Measurements from ENCODE around the gene TSPYL6. TPM values are rescaled to one million over a fixed set of nuclear protein-coding genes. Genes with fewer than 3 reads are reported as not detected.
"Not testable (repeated sequence)": the region's sequence is repeated elsewhere in the genome, so short reads cannot be mapped to it uniquely, and the experiment has no call there.

The TSPYL6 gene
- not detected for total RNA-seq

DNA sequence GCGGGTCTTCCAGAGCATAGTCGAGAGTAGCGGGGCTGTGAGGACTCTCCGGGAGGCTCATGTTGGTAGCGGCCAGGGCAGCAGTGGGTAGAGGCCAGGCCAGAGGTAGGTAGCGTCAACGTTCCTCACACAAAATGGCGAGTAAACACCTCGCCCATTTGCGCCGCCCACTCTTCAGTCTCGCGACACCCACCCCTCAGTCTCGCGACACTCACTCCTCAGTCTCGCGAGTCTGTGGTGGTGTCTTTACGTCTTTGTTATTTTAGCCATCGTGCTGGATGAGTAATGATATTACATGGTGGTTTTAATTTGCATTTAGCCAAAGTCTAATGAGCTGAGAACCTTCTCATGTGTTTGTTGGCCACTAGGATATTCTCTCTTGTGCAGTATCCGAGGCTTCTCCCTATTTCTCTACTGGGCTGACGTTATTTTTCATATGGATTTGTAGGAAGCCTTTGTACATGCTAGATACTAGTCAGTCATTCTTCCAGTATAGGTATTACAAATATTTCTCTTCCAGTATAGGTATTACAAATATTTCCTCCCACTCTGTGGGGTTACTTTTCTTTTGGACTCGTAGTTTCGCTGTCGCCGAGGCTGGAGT is at the start of gene TSPYL6:
Gene TSPYL6 (minus strand): TSS at position 139 of the 604 bp plus-strand sequence. CDS start 78 bp downstream, at position 61.
- DNase-seq: no peak

DNA sequence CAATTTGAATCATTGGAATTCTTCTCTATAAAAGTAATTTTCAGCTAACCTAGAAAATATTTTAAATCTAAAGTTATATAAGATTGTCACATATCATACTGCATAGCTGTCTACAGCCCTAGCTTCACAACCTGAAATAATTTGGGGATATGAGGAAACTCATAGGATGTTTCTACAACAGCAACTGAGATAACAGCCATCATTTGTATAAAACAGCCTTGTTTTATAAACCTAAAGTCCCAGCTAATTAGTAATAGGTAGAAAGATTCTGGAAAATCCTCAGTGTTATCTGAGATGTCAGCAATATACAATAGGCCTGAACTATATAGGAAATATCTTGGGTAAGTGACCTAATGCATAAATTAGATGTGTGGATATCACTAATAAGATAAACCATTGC is 47.6 kb upstream of the TSPYL6 start:
- no peak for DNase-seq

DNA sequence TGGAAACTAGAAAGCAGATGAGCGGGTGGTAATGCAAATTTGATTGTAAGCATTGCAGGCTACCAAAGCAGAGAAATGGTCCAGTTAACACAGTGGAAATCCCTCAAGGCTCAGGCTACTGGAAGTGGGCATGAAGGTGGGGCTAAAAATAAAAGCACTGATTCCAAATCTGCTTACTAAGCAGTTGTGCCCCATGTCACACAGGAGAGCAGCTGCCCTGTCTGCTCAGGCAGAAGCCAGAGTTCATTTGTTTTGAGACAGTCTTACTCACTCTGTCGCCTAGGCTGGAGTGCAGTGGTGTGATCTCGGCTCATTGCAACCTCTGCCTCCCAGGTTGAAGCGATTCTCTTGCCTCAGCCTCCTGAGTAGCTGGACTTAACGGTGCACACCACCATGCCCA is 42.5 kb upstream of the TSPYL6 start:
- no peak for DNase-seq

DNA sequence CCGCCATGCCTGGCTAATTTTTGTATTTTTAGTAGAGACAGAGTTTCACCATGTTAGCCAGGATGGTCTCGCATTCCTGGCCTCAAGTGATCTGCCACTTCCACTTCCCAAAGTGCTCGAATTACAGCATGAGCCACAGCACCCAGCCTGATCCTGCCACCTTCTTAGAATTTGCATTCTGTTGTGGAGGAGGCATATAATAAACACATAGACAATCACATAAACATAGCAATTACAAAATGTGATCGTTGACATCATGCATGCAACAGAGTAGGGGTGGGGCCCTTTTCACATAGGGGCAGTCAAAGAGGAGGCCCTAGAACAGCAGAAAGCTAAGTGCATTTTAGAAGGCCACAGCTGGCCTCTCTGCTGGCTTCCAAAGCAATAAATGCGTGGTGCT is 39.9 kb upstream of the TSPYL6 start:
- DNase-seq: no peak

DNA sequence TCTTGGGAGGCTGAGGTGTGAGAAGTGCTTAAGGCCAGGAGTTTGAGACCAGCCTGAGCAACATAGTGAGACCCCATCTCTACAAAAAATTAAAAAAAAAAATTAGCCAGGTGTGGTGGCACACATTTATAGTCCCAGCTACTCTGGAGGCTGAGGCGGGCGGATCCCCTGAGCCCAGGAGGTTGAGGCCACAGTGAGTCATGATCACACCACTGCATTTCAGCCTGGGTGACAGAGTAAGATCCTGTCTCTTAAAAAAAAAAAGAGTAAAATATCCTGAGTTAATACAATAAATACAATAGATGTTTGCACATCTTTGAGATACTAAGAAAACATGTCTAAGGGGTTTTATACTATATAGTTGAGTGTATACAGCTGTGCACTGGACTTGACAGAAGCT is 38.6 kb upstream of the TSPYL6 start:
- not testable (repeated sequence) for DNase-seq

DNA sequence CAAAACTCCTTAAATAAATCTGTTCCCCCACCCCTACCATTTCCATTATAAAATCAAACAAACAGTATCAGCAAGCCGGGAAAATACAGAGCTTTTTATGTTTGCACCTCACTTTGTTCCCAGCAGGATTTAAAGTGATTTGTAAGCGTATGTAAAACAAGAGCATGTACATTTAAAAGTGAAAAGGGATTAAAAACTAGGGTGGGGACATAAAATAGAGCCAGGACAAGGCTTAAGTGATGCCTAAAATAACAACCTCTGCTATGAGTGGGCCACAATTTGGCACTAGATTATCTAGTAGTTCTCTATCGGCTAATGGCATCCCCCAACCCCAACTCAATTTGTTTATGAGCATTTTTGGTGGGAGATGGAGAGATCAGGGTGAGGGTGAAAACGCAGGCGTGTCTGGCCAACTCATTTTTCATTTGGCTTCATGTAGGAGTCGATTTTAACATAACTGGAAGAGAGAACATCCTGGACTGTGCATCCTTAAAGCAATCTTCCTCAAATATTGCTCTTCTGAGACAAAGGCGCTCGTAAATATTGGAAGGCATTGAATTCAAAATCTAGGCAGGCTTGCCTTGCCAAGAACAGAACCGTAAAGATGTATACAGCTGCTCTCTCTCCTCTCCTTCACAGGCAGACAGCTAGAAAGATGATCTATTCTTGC is 34.5 kb upstream of the TSPYL6 start:
- peak; percentile 47 for DNase-seq

DNA sequence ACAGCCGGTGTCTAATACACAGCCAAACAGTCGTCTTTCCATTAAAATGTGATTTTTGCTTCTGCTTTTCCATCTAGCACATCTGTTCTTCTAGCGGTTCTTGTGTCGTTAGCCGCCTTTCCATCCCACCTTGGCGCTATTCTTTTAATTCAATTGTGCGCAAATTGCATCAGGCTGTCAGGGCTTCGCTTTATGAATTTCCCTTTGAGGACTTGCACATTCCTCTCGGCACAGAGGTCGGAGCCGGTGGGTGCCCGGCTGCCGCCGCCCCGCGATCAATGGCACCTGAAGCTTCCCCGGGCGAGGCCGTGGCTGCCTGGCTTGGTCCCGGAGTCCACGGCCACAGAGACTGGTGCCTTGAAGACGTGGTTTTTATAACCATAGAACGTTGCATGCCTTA is 33.9 kb upstream of the TSPYL6 start:
- no peak for DNase-seq

DNA sequence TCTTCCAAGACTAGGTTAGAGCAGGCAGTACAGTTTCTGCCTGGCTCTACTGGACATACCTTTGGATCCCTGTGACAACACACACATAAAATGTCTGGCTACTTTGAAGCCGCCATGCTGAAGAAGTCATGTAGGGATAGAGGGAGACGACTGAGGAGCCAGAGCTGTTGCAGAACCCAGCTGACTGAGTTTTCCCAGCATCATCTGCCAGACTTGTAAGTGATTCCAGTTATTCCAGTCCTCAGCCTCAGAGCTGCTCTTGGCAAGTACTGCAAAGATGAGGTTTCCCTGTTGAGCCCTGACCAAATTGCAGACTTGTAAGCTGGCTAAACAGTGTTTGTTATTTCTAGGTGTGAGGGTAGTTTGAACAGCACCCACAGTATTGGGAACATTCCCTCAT is 31.5 kb upstream of the TSPYL6 start:
- DNase-seq: peak; percentile 20

DNA sequence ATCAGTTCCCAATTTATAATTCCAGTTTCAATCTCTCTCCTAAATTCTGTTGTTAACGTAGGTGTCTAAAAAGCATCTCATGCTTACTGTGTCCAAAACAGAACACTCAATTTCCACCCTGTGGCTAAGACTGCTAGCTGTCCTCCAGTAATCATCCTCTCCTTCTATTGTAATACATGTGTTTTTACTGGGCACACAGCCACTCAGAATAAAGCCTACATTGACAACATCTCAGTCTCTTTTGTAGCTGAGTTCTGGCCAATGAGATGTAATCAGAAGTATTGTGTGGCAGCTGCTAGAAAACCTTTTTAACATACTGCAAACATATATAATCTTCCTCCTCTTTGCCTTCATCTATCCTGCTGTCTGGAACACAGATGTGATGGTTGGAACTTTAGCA is 29.4 kb upstream of the TSPYL6 start:
- no peak for DNase-seq

DNA sequence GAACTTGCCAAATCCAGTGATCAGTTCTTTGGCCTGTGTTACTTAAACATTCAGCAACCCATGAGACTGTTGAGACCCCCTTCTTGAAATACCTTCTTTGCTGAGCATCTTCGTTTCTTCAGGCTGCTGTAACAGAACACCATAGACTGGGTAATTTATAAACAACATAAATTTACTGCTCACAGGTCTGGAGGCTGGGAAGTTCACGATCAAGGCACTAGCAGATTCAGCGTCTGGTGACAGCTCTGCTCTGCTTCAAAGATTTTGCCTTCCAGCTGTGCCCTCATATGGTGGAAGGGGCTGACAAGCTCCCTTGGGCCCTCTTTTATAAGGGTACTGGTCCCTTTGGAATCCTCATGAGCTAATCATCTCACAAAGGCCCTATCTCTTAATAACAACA is 28.8 kb upstream of the TSPYL6 start:
- no peak for DNase-seq

DNA sequence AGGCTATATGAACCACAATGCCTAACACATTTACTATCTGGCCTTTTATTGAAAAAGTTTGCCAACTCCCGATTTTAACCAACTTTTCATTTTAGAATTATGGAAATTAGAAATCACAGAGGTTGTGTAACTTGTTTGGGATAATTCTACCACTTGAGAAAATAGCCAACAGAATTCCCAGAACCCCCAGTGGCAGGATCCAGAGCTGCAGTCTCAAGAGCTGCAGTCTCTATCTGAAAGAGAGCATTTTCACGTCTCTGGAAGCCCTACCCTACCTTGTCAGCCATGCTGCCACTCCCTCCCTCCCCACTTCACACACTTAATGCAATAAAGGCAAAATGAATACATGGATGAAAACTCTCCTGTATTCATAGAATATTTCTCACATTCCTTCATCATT is 23.4 kb upstream of the TSPYL6 start:
- DNase-seq: no peak

DNA sequence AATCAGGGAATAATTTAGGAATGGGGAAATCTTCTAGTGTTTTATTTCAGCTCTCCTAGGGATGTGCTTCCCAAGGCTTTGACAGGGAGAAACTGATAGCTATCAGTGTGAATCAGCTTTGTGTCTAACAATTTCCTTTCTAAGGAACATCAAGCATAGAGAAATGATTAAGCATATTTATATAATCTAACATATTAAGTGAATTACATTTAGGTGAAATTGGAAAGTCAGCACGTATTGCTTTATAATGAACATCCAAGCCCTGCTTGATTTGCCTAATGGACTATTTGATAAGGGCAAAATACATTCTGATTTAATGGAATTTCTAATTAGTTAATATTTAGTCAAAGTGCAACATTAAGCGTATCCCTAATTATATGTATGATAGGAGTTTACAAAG is 19.5 kb upstream of the TSPYL6 start:
- DNase-seq: no peak

DNA sequence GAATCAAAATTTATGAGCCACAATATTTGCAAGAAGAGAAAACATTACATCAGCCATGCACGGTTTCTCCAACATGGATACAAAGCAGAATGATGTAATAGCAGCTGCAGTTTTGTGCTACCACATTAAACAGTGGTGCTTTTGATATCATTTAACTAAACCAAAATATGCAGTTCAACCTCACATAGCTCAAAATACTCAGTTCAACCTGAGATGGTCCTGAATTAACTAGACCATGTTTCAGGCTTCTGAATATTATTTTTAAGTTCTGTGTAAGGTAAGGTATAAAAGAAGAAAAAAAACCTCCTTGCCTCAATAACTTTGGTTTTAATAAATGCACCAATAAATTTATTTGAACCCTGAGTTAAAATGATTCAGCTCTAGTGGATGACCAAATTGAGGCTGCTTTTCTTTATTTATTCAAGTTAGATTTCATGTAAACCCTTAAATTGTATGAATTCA is 18.8 kb upstream of the TSPYL6 start:
- DNase-seq: peak; percentile 42

DNA sequence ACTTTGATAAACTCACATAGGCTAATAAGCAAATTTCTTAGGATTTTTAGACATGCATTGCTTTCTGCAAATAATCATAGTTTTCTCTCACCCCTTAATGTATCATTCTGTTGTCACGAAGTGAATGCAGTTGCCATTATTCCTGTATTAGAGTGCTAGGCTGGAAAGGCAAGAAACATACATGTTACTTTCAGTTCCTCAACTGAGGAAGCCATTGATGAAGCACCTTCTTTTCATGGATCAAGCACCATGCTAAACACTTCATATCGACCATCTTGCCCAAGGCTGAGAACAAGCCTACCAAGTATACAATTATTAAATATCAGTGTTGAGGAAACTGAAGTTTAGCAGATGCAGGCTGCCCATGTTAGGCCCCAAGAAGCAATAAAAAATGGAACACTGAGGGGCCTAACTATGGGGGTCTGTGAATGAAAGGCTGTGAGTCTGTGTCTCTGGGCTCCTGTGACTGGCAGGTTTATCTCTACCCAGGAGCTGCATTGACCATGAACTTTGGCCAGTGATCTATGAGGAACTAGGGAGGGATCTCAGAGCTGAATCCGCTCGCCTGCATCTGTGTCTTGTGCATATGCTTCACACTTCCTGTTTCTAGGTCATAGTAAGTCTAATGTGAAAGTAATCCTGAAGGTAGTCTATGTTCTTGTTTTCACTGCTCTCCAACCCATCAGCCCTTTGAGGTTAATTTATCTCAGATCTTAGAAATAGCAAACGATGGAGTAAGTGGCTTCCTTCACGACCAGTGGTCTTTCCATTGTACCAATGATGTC is 16.0 kb upstream of the TSPYL6 start:
- DNase-seq: no peak

DNA sequence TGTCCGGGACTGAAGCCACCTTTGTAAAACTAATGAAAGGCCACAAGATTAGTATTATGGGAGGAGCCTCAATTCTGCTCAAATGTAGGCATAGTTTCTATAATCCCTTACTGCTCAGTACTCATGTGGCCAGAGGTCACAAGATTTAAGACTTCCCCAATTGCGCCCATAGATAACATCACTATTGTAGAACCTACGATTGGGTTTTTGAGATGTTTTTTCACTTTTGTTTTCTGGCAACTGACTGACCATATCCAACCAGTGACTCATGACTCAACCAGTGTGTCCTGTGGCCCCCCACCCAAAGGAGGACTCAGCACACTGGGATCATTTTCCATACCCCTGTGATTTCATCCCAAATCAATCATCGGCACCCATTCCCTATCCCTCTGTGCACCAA is 15.2 kb upstream of the TSPYL6 start:
- no peak for DNase-seq

DNA sequence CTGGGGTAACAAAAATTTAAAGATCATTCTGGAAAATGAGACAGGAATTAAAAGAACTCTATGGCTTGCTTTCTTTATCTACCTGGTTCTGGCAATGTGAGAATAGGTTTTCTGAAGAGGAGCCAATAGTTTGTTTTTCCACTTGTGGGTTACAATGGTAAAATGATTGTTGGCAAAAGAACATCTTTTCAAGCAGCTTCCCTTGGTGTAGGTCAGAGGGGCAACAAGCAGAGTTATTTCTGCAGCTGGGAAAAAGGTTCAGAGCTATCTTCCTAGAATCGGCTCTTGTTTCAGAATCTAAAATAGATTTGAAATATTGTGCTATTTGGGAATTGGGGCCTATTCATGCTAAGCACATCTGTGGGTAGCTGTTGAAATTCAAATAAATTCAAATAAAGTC is 11.5 kb upstream of the TSPYL6 start:
- DNase-seq: no peak

DNA sequence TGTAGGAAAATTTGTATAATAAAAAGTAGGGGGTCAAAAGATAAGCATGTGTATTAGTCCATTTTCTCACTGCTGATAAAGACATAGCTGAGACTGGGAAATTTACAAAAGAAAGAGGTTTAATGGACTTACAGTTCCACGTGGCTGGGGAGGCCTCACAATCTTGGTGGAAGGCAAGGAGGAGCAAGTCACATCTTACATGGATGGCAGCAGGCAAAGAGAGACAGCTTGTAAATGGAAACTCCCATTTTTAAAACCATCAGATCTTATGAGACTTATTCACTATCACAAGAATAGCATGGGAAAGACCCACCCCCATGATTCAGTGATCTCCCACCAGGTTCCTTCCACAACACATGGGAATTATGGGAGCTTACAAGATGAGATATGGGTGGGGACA is 9.1 kb upstream of the TSPYL6 start:
- DNase-seq: not testable (repeated sequence)

DNA sequence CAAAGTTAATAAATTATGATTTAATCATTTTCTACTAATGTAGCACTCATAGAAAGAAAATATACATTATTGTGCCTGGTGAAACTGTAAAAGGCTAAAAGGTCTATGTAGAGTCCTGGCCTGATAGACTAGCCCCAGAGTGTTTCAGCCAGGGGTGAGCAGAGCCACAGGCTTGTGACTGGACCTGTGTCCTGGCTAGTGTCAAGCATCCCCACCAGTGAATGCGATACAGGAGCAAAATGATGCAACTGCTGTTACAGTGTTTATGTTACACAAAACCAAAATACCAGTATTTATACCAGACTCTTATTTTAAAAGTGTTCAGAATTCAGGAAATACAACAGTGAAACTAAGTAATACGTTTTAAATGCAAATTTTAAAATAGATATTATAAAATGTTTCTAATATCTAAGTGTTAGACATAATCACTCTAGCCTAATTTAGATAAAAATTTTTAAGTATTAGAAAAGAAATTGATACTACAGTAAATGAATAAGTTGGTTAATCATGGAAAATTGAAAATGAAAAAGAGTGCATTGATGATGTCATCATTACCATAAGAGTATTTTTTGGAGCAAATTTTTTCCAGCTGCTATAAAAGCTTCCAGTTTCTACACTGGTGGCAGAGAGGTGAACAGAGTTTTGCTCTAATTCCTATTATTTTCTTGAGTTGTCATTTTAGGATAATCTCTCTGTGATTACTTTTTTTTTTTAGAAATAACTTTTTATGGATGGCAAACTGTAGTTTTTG is 6.2 kb upstream of the TSPYL6 start:
- no peak for DNase-seq

DNA sequence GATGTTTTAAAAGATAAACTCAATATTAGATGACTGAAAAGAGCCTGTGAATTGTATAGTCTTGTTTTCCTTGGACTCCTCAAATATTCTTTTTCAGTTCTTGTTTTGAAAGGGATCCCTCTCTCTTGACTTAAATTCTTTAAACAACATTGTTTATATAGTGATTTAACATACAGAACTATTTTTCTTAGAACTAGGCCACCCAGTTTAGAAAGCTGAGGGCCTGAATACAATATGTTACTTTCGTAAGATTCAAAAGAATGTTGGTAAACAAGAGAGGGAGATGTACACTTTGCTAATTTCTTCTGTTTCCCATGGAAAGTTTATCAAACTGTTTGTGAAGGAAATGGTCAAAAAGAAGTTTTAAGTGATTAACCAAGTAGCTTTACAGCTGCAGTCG is 5.5 kb upstream of the TSPYL6 start:
- DNase-seq: no peak

DNA sequence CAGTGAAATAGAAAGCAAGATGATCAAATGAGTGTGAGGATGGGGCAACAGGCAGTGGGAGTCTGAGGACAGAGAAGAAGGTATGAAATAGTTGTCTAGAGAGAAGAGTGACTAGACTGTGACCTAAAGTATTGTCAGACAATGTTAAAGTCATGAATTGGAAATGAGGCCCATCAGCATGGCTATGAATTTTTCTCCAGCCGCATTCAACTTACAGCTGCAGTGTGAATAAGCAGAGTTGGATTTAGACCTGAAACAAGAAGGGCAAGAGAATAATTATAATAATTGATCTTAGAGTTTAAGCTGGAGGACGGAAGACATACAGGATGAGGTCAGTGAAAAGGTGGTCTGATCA is 4.2 kb upstream of the TSPYL6 start:
- DNase-seq: no peak

DNA sequence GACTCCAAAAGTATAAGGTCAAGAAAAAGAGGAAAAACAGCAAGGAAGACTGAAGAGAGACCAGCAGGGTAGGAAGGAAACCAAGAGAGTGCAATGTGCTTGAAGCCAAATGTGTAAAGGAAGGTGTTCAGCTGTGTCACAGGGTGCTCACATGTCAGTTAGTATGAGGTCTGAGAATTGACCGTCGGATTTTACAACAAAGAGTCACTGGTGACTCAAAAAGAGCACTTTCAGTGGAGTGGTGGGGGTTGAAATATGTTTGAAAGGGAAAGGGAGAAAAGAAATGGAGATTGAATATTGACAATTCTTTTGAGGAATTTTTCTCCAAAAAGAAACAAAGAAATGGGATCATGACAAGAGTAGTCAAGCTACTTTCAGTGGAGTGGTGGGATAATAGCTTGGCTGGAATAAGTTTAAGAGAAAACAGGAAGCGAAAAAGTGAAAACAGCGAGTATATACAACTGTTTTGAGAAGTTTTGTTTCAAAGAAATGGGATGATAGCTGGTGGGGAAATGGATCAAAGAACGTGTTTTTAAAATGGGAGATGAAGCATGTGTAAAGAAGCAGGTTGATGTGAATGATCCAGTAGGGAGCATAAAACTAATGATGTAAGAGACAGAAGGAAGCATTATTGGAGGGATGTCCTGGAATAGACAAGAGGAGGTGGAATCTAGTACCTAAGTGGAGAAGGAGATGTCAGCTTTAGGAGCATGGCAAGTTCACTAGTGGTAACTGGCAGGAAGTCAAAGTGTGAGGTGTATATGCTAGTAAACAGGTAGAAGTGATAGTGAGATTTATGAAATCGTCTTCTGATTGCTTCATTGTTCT is 3.6 kb upstream of the TSPYL6 start:
- no peak for DNase-seq

DNA sequence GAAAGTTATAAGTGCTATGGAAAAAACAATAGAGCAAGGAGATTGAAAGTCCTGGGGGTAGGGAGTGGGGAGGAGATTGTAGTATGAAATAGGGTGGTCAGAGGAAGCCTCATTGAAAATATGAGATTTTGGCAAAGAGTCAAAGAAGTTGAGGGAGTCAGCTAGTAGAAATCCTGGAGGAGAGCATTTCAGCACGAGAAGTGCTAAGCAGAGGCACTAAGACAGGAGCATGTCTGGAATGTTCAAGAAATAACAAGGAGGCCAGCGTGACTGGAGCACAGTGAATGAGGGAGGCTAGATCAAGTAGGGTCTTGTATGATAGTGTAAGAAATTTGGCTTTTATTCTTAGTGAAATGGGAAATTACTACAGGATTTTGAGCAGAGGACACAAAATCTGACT is 2.1 kb upstream of the TSPYL6 start:
- no peak for DNase-seq
